ENCODE data around the gene DYNLT2B.

DNA sequence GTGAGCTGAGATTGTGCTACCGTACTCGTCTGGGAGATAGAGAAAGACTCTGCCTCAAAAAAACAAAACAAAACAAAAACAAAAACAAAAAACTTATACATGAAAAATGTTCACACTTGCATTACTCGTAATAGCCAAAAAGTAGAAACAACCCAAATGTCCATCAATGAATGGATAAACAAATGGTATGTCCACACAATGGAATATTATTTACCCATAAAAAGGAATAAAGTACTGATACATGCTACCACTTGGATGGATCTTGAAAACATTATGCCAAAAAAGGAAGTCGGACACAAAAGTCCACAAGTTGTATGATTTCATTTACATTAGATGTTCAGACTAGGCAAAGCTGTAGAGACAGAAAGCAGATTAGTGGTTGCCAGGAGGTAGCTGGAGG, 57.3 kb downstream of the DYNLT2B start:
- TF ChIP-seq ESRRG (CRISPR knock-in tag; IDR thresholded peaks at IDR 0.05) (no peak), ZFP3 (CRISPR knock-in tag; IDR thresholded peaks at IDR 0.05) (no peak), ZNF565 (CRISPR knock-in tag; conservative IDR thresholded peaks at IDR 0.05; ENCODE audit: low read depth) (no peak), RARB (CRISPR knock-in tag; IDR thresholded peaks at IDR 0.05) (no peak), ARNTL (CRISPR knock-in tag; IDR thresholded peaks at IDR 0.05; ENCODE audit: borderline replicate concordance, low read depth) (no peak), GLIS3 (CRISPR knock-in tag; IDR thresholded peaks at IDR 0.05) (no peak), ZNF70 (CRISPR knock-in tag; IDR thresholded peaks at IDR 0.05) (no peak), ZFP30 (CRISPR knock-in tag; IDR thresholded peaks at IDR 0.05) (no peak), ZC3H10 (CRISPR knock-in tag; IDR thresholded peaks at IDR 0.05) (no peak), ZNF8 (CRISPR knock-in tag; IDR thresholded peaks at IDR 0.05) (peak; percentile 78)
- TF ChIP-seq, protein P1, sequence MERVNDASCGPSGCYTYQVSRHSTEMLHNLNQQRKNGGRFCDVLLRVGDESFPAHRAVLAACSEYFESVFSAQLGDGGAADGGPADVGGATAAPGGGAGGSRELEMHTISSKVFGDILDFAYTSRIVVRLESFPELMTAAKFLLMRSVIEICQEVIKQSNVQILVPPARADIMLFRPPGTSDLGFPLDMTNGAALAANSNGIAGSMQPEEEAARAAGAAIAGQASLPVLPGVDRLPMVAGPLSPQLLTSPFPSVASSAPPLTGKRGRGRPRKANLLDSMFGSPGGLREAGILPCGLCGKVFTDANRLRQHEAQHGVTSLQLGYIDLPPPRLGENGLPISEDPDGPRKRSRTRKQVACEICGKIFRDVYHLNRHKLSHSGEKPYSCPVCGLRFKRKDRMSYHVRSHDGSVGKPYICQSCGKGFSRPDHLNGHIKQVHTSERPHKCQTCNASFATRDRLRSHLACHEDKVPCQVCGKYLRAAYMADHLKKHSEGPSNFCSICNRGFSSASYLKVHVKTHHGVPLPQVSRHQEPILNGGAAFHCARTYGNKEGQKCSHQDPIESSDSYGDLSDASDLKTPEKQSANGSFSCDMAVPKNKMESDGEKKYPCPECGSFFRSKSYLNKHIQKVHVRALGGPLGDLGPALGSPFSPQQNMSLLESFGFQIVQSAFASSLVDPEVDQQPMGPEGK (CRISPR knock-in tag; IDR thresholded peaks at IDR 0.05; ENCODE audit: borderline replicate concordance), result no peak
- TF ChIP-seq, protein P2, sequence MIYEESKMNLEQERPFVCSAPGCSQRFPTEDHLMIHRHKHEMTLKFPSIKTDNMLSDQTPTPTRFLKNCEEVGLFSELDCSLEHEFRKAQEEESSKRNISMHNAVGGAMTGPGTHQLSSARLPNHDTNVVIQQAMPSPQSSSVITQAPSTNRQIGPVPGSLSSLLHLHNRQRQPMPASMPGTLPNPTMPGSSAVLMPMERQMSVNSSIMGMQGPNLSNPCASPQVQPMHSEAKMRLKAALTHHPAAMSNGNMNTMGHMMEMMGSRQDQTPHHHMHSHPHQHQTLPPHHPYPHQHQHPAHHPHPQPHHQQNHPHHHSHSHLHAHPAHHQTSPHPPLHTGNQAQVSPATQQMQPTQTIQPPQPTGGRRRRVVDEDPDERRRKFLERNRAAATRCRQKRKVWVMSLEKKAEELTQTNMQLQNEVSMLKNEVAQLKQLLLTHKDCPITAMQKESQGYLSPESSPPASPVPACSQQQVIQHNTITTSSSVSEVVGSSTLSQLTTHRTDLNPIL (CRISPR knock-in tag; IDR thresholded peaks at IDR 0.05; ENCODE audit: low read depth), result no peak
- TF ChIP-seq, protein P3, sequence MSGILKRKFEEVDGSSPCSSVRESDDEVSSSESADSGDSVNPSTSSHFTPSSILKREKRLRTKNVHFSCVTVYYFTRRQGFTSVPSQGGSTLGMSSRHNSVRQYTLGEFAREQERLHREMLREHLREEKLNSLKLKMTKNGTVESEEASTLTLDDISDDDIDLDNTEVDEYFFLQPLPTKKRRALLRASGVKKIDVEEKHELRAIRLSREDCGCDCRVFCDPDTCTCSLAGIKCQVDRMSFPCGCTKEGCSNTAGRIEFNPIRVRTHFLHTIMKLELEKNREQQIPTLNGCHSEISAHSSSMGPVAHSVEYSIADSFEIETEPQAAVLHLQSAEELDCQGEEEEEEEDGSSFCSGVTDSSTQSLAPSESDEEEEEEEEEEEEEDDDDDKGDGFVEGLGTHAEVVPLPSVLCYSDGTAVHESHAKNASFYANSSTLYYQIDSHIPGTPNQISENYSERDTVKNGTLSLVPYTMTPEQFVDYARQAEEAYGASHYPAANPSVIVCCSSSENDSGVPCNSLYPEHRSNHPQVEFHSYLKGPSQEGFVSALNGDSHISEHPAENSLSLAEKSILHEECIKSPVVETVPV (CRISPR knock-in tag; IDR thresholded peaks at IDR 0.05), result no peak

Measured in SK-N-SH treated with all-trans-retinoic acid at 6 μM for 48 hours (cell line).